Prostate gland (tissue), 2 donors: ENCODE measurements around the gene MEGF8.

Experiments used
- CTCF ChIP-seq, 4 experiments: fragments of 200-600 bp in 2 of 4; fragments of 450-650 bp in 2 of 4; sonication (generic) in 2 of 4; IDR thresholded peaks; 1 replicate in 3 of 4; 2 replicates in 1 of 4; pipeline ENCODE4 v1.5.1; 2016 to 2019; ENCODE audit warnings: antibody characterized with exemption in 4 of 4, mild to moderate bottlenecking in 2 of 4, moderate library complexity in 2 of 4
- POLR2A ChIP-seq: fragments of 450-650 bp; IDR thresholded peaks from one replicate; pipeline ENCODE4 v1.6.1; 2016; ENCODE audit warnings: antibody characterized with exemption, mild to moderate bottlenecking

GRCh38 chr19:42287017-42287826 lies 38.2 kb upstream of the MEGF8 start:
- no peak for TF ChIP-seq CTCF (IDR thresholded peaks at IDR 0.05)
- TF ChIP-seq POLR2A, result no peak
